Fibroblast of lung (primary cell): ENCODE data around the gene NEMP2.

ENCODE experiments used
- CTCF ChIP-seq, 2 donors: IDR thresholded peaks in 1 of 2; conservative IDR thresholded peaks in 1 of 2; 1 replicate in 1 of 2; 2 replicates in 1 of 2; pipeline ENCODE4 v1.5.1; 2011 to 2012; ENCODE audit warnings: low read length in 2 of 2, control low read depth in 1 of 2, inconsistent platforms in 1 of 2, low read depth in 1 of 2, mild to moderate bottlenecking in 1 of 2
- EZH2 ChIP-seq: IDR thresholded peaks from 2 replicates; pipeline ENCODE4 v1.5.1; 2012; ENCODE audit warnings: low read length, control low read depth, mild to moderate bottlenecking; ENCODE audit errors: missing control alignments

DNA sequence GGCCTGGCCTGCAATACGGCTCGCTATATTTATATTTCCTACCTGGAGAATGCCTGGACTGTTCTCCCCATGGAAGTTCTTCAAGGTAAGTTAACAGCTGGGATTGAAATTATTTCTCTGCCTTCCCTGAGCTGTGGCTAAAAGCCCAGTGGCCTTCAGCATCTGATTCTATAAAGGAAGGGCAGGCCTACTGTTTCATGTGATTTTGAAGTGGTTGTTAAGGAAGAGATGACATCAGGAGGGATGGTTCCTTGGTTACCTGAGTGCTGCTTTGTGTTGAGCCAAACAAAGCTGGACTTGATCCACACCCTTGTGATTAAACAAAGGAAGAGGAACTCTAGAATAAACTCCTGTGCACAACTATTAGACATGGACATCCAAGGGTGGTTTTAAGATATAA, 64.8 kb downstream of the NEMP2 start:
- TF ChIP-seq CTCF (conservative IDR thresholded peaks at IDR 0.05 in 1 of 2, IDR thresholded peaks at IDR 0.05 in 1 of 2; ENCODE audit: low read depth in 1 of 2, low read length in 2 of 2) (no peak), EZH2 (no peak)
